HepG2 (cell line): ENCODE data around the gene KIF17. TPM values are rescaled to one million over a fixed set of nuclear protein-coding genes. Genes with fewer than 3 reads are reported as not detected.

ENCODE experiments used
- CEBPG ChIP-seq: IDR thresholded peaks from 2 replicates; pipeline ENCODE4 v1.6.1; 2016
- FOXM1 ChIP-seq: sonication (generic); formaldehyde crosslinking; IDR thresholded peaks from 2 replicates; pipeline ENCODE4 v1.5.0; 2020; ENCODE audit warnings: missing genetic modification reagents
- HOXA9 ChIP-seq: sonication (generic); formaldehyde crosslinking; IDR thresholded peaks from 2 replicates; pipeline ENCODE4 v1.8.1; 2022; ENCODE audit warnings: missing genetic modification reagents, mild to moderate bottlenecking, moderate library complexity, borderline replicate concordance
- STAT5B ChIP-seq: sonication (generic); formaldehyde crosslinking; IDR thresholded peaks from 2 replicates; pipeline ENCODE4 v1.4.0; 2020; ENCODE audit warnings: missing genetic modification reagents
- TOPORS ChIP-seq: sonication (generic); formaldehyde crosslinking; IDR thresholded peaks from 2 replicates; pipeline ENCODE4 v1.8.0; 2023; ENCODE audit warnings: mild to moderate bottlenecking, missing genetic modification reagents
- ZNF10 ChIP-seq: sonication (generic); formaldehyde crosslinking; IDR thresholded peaks from 2 replicates; pipeline ENCODE4 v1.4.0; 2020; ENCODE audit warnings: mild to moderate bottlenecking, low read depth, missing genetic modification reagents, borderline replicate concordance
- ZNF331 ChIP-seq: sonication (generic); formaldehyde crosslinking; IDR thresholded peaks from 2 replicates; pipeline ENCODE4 v1.4.0; 2020; ENCODE audit warnings: missing genetic modification reagents
- ZNF605 ChIP-seq: sonication (generic); formaldehyde crosslinking; IDR thresholded peaks from 2 replicates; pipeline ENCODE4 v1.8.0; 2022; ENCODE audit warnings: mild to moderate bottlenecking, missing genetic modification reagents
- ZNF660 ChIP-seq: sonication (generic); formaldehyde crosslinking; IDR thresholded peaks from 2 replicates; pipeline ENCODE4 v1.5.1; 2020; ENCODE audit warnings: mild to moderate bottlenecking, low read depth, missing genetic modification reagents, borderline replicate concordance
- polyA plus RNA-seq, 8 experiments: library from polyadenylated mRNA; depleted of rRNA in 3 of 8; stranded (reverse) in 7 of 8; unstranded in 1 of 8; fragments of >200 nt; fragmentation: Illumina TruSeq in 4 of 8; extraction: Trizol in 4 of 8; gene quantifications; 2 replicates each; pipeline versions ENCODE4 v1.2.1 to v1.2.3, GENCODE V29; 2011 to 2016; ENCODE audit warnings: low read depth in 4 of 8, missing spikeins in 1 of 8, mixed read lengths in 1 of 8; ENCODE audit not compliant: insufficient read depth in 1 of 8
- total RNA-seq, 5 experiments: library from RNA; depleted of rRNA; stranded (reverse); fragments of >200 nt; fragmentation: Illumina TruSeq; extraction: Trizol; gene quantifications; 2 replicates each; pipeline ENCODE4 v1.2.3, GENCODE V29; 2016; ENCODE audit warnings: low read depth in 1 of 5
- TF ChIP-seq, protein P1 (sequence below), 2 experiments: sonication (generic) in 1 of 2; formaldehyde crosslinking in 1 of 2; IDR thresholded peaks; 2 replicates each; pipeline versions ENCODE4 v1.4.0 to v1.6.1; 2018 to 2020; ENCODE audit warnings: missing genetic modification reagents in 2 of 2, borderline replicate concordance in 1 of 2, low read depth in 1 of 2, mild to moderate bottlenecking in 1 of 2, missing biosample characterization in 1 of 2
- TF ChIP-seq, protein P2 (sequence below): sonication (generic); formaldehyde crosslinking; IDR thresholded peaks from 2 replicates; pipeline ENCODE4 v1.5.0; 2020; ENCODE audit warnings: missing genetic modification reagents
- TF ChIP-seq, protein P3 (sequence below): sonication (generic); formaldehyde crosslinking; IDR thresholded peaks from 2 replicates; pipeline ENCODE4 v1.8.1; 2023; ENCODE audit warnings: mild to moderate bottlenecking, moderate library complexity, missing genetic modification reagents
- TF ChIP-seq, protein P4 (sequence below): sonication (generic); formaldehyde crosslinking; IDR thresholded peaks from 2 replicates; pipeline ENCODE4 v1.5.1; 2020; ENCODE audit warnings: mild to moderate bottlenecking, missing genetic modification reagents, moderate library complexity

Gene KIF17
- total and polyA plus RNA-seq, 2 of the 13 experiments (the other 11 are each of a cell fraction or from before 2014, with no cell fraction given), result 0.24 to 0.44 TPM

DNA sequence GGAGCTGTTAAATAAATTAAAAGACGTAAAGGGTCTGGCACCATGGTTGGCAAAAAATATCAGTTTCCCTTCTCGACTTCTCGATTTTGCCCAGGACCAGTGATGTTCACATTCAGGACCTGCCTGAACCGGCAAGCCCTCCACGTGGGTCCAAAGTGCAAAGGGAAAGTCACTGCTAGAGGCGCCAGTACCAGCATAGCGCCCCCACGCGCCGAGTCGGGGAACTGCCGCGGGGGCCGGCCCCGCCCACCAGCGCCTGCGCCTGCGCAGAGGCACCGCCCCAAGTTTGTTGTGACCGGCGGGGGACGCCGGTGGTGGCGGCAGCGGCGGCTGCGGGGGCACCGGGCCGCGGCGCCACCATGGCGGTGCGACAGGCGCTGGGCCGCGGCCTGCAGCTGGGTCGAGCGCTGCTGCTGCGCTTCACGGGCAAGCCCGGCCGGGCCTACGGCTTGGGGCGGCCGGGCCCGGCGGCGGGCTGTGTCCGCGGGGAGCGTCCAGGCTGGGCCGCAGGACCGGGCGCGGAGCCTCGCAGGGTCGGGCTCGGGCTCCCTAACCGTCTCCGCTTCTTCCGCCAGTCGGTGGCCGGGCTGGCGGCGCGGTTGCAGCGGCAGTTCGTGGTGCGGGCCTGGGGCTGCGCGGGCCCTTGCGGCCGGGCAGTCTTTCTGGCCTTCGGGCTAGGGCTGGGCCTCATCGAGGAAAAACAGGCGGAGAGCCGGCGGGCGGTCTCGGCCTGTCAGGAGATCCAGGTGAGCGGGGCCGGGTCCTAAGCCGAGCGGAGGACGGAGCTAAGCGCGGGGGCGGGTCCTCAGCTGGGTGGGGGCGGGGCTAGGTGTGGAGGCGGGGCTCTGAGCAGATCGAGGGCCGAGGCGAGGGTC, 84.4 kb downstream of the KIF17 start, which contains the start of gene PINK1 (continued):
- no peak for TF ChIP-seq FOXM1 (CRISPR knock-in tag)
- TF ChIP-seq, protein P1, sequence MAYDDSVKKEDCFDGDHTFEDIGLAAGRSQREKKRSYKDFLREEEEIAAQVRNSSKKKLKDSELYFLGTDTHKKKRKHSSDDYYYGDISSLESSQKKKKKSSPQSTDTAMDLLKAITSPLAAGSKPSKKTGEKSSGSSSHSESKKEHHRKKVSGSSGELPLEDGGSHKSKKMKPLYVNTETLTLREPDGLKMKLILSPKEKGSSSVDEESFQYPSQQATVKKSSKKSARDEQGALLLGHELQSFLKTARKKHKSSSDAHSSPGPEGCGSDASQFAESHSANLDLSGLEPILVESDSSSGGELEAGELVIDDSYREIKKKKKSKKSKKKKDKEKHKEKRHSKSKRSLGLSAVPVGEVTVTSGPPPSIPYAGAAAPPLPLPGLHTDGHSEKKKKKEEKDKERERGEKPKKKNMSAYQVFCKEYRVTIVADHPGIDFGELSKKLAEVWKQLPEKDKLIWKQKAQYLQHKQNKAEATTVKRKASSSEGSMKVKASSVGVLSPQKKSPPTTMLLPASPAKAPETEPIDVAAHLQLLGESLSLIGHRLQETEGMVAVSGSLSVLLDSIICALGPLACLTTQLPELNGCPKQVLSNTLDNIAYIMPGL (CRISPR knock-in tag; IDR thresholded peaks at IDR 0.05; ENCODE audit: borderline replicate concordance in 1 of 2, low read depth in 1 of 2), result peak; percentile 69 to 81; a peak in 2 of 4 replicates
- TF ChIP-seq TOPORS (CRISPR knock-in tag), result no peak
- no peak for TF ChIP-seq ZNF10 (CRISPR knock-in tag)
- TF ChIP-seq, protein P2, sequence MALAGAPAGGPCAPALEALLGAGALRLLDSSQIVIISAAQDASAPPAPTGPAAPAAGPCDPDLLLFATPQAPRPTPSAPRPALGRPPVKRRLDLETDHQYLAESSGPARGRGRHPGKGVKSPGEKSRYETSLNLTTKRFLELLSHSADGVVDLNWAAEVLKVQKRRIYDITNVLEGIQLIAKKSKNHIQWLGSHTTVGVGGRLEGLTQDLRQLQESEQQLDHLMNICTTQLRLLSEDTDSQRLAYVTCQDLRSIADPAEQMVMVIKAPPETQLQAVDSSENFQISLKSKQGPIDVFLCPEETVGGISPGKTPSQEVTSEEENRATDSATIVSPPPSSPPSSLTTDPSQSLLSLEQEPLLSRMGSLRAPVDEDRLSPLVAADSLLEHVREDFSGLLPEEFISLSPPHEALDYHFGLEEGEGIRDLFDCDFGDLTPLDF (CRISPR knock-in tag), result no peak
- TF ChIP-seq, protein P3, sequence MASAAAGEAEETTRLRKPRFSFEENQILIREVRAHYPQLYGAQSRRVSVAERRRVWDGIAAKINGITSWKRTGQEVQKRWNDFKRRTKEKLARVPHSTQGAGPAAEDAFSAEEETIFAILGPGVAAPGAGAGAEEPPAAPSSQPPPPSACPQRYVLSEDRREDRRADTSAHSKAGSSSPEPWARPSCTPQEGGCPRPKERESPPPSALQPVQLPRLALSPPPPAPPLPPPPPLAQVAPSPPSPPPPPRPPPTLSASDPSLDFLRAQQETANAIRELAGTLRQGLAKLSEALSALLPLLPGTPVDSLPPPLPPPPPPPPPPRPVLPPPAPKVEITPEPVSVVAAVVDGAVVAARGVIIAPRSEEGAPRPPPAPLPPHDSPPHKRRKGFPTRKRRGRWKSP (CRISPR knock-in tag), result no peak
- no peak for TF ChIP-seq STAT5B (CRISPR knock-in tag)
- TF ChIP-seq ZNF605 (CRISPR knock-in tag), result no peak
- TF ChIP-seq, protein P4, sequence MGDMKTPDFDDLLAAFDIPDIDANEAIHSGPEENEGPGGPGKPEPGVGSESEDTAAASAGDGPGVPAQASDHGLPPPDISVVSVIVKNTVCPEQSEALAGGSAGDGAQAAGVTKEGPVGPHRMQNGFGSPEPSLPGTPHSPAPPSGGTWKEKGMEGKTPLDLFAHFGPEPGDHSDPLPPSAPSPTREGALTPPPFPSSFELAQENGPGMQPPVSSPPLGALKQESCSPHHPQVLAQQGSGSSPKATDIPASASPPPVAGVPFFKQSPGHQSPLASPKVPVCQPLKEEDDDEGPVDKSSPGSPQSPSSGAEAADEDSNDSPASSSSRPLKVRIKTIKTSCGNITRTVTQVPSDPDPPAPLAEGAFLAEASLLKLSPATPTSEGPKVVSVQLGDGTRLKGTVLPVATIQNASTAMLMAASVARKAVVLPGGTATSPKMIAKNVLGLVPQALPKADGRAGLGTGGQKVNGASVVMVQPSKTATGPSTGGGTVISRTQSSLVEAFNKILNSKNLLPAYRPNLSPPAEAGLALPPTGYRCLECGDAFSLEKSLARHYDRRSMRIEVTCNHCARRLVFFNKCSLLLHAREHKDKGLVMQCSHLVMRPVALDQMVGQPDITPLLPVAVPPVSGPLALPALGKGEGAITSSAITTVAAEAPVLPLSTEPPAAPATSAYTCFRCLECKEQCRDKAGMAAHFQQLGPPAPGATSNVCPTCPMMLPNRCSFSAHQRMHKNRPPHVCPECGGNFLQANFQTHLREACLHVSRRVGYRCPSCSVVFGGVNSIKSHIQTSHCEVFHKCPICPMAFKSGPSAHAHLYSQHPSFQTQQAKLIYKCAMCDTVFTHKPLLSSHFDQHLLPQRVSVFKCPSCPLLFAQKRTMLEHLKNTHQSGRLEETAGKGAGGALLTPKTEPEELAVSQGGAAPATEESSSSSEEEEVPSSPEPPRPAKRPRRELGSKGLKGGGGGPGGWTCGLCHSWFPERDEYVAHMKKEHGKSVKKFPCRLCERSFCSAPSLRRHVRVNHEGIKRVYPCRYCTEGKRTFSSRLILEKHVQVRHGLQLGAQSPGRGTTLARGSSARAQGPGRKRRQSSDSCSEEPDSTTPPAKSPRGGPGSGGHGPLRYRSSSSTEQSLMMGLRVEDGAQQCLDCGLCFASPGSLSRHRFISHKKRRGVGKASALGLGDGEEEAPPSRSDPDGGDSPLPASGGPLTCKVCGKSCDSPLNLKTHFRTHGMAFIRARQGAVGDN (CRISPR knock-in tag), result peak; percentile 83
- TF ChIP-seq CEBPG (CRISPR knock-in tag), result no peak
- no peak for TF ChIP-seq ZNF660 (CRISPR knock-in tag)
- peak; percentile 83; the same call in 1 of the 2 replicates for TF ChIP-seq ZNF331 (CRISPR knock-in tag)
- no peak for TF ChIP-seq HOXA9 (CRISPR knock-in tag)
